ENCODE measurements around the gene PPP1R37.

The PPP1R37 gene

DNA sequence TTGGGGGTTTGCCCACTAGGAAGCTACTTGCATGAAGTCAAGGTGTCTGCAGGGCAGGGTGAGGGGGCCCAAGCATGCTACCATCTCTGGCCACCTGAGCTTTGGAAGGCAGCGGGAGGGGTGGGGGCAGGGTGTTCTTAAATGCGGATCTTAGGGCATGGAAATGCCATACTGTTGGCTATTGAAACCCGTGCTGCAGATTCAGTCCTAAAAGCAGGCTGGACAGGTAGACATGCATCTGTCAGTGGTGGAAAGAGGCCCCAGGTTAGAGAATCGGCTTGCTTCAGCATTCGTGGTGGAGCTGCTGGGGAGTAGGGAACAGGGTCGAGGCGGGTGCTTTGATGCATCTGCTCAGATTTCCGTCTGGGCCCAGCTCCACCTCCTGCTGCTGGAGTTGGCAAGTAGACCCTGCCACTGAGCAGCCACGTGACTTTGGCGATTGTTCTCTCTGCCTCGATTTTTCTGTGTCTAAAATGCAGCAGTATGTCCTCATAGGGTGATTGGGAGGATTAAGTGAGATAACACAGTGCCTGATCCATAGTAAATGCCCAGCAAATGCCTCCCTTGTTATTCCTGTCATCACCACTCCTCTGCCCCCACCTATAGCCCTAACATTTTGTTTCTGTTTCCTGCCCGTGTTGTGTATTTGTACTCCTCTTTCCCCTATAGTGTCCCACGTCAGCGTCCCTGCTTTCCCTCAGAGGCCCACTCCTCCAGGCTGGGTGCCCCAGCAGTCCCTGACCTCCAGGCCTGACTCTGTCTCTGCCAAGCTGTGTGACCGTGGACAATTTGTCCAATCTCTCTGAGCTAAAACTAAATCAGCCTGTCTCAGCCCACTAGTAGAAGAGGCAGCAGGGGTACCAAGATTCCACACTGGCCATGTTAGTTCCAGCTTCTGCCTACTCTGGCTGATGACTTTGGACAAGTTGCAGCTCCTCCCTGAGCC is 5.8 kb downstream of the PPP1R37 start:
- Histone ChIP-seq H3K36me3 (no peaks in the 10 kb centered on the region), H3K27me3 (no peaks in the 10 kb centered on the region), H3K9me3 (no peaks in the 10 kb centered on the region), H3K4me1 (peaks cover 0 to 79% (median 36%) of the 10 kb centered on the region in 4 donors), H3K27ac (no peak overlapping the region), H3K4me3 (no peak overlapping the region)
- intact Hi-C loops (cut with DNase I; ENCODE audit: low total_unique reads): no loop called here
- TF ChIP-seq, protein P1, sequence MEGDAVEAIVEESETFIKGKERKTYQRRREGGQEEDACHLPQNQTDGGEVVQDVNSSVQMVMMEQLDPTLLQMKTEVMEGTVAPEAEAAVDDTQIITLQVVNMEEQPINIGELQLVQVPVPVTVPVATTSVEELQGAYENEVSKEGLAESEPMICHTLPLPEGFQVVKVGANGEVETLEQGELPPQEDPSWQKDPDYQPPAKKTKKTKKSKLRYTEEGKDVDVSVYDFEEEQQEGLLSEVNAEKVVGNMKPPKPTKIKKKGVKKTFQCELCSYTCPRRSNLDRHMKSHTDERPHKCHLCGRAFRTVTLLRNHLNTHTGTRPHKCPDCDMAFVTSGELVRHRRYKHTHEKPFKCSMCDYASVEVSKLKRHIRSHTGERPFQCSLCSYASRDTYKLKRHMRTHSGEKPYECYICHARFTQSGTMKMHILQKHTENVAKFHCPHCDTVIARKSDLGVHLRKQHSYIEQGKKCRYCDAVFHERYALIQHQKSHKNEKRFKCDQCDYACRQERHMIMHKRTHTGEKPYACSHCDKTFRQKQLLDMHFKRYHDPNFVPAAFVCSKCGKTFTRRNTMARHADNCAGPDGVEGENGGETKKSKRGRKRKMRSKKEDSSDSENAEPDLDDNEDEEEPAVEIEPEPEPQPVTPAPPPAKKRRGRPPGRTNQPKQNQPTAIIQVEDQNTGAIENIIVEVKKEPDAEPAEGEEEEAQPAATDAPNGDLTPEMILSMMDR (IDR thresholded peaks at IDR 0.05): no peak
- DNase-seq: no peak

DNA sequence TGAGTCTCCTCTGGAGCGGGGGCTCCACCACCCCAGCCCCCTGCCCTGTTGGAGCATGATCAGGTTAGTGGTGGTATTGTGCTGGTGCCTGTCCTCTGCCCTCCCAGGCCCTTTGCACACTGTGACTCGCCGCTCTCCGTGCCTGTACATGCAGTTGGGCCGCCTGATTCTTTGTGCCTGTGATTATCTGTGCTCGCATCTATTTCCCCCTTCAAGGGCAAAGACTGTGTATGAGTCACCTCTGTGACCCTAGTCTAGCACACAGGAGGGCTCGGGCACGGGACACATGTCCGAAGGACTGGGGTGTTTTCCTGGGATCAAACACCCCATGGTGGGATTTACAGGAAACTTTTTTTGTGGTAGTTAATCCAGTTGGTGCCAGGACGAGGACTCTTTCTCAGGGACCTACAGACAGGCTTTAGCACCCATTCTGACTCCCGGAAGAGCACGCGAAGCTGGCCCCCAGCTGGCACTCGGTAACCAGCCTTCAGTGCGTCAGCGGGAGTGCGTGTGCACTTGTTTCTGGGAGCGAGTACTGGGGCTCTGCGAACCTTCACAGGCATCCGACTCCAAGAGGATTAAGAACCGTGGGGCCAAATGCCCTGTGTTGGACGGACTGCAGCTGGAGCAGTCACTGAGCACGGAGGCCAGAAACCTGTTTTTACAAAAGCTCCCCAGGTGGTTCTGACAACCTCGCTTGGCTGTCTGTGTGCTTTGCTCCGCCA is 6.7 kb downstream of the PPP1R37 start:
- no peak for DNase-seq
- Histone ChIP-seq H3K27ac (no peak overlapping the region), H3K27me3 (no peaks in the 10 kb centered on the region), H3K4me3 (no peak overlapping the region), H3K36me3 (no peaks in the 10 kb centered on the region), H3K4me1 (peaks cover 0 to 79% (median 27%) of the 10 kb centered on the region in 4 donors), H3K9me3 (no peaks in the 10 kb centered on the region)
- intact Hi-C loops (cut with DNase I; ENCODE audit: low total_unique reads): no loop called here
- TF ChIP-seq, protein P1 (IDR thresholded peaks at IDR 0.05): no peak

DNA sequence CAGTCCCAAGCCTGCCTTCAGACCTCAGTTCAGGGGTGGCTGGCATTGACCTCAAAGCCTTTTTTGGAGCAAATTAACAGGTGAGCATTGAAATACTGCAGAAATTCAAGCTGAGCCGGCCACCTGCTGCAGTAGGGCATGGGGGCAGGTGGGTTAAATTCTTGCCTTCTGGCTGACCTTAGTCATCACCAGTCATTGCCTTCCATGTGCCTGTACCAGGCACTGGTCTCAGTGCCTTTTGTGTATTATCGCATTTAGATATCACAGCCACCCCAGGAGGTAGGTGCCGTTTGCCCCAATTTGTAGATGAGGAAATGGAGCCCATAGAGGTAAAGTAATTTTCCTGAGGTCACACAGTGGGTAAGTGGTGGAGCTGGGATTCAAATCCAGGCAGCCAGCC is 7.2 kb downstream of the PPP1R37 start:
- H3K36me3 ChIP-seq: no peaks in the 10 kb centered on the region
- H3K27ac ChIP-seq: no peak overlapping the region
- no peak overlapping the region for H3K4me3 ChIP-seq
- no peaks in the 10 kb centered on the region for H3K9me3 ChIP-seq
- peaks cover 0 to 76% (median 22%) of the 10 kb centered on the region in 4 donors for H3K4me1 ChIP-seq
- TF ChIP-seq, protein P1 (IDR thresholded peaks at IDR 0.05): no peak
- no peak for DNase-seq
- intact Hi-C loops (cut with DNase I; ENCODE audit: low total_unique reads): no loop called here
- no peaks in the 10 kb centered on the region for H3K27me3 ChIP-seq

DNA sequence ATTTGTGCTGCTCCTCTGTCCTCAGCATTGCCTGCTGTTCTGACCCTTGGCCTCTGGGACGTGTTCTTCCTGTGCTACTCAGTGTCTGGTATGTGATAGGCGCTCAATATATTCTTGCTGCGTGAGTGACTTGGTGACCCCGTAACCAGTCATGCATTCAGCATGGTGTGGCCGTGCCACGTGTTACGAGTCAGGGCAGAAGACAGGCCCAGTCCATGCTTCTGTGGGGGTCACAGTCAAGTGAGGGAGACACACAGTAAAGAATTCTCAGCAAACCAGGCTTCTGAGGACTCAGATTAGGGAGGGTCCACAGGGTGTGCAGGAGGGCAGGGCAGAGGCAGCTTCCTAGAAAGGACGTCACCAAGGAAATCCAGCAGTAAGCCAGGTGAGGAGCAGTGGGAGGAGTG is 7.9 kb downstream of the PPP1R37 start:
- DNase-seq: no peak
- H3K27me3 ChIP-seq: no peaks in the 10 kb centered on the region
- TF ChIP-seq, protein P1 (IDR thresholded peaks at IDR 0.05): no peak
- H3K27ac ChIP-seq: no peak overlapping the region
- no peaks in the 10 kb centered on the region for H3K9me3 ChIP-seq
- peaks cover 0 to 69% (median 18%) of the 10 kb centered on the region in 4 donors for H3K4me1 ChIP-seq
- intact Hi-C loops (cut with DNase I; ENCODE audit: low total_unique reads): no loop called here
- no peaks in the 10 kb centered on the region for H3K36me3 ChIP-seq
- no peak overlapping the region for H3K4me3 ChIP-seq

DNA sequence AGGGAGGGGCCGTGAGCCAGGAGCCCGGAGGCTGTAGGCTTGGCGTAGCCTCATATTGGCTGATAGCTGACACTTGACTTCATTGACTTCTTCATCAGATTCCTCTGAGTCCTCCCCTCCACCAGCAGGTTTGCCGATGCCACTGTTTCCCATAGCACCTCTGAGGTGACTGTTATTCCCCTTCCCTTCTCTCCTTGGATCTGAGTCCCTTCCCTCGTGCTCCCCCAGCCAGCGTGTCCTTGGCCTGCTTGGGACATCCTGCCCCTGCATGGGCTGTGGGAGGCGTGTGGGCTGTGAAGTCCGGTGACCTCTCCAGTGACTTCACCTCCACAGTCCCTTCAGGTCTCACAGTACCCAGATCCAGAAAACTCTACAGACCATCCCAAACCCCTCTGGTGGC is 8.8 kb downstream of the PPP1R37 start:
- no peaks in the 10 kb centered on the region for H3K36me3 ChIP-seq
- no peak overlapping the region for H3K4me3 ChIP-seq
- H3K4me1 ChIP-seq: peaks cover 0 to 61% (median 13%) of the 10 kb centered on the region in 4 donors
- no peaks in the 10 kb centered on the region for H3K27me3 ChIP-seq
- no peaks in the 10 kb centered on the region for H3K9me3 ChIP-seq
- no peak overlapping the region for H3K27ac ChIP-seq
- intact Hi-C loops (cut with DNase I; ENCODE audit: low total_unique reads): no loop called here
- no peak for DNase-seq
- TF ChIP-seq, protein P1 (IDR thresholded peaks at IDR 0.05): no peak

All from tibial artery (tissue), 4 donors.